H1 (cell line): Measurements from ENCODE around the gene PAQR5. TPM values are rescaled to one million over a fixed set of nuclear protein-coding genes. Genes with fewer than 3 reads are reported as not detected.

ENCODE experiments used
- CTCF ChIA-PET: fragments of 300-600 bp; sonication (Branson Sonifier 250); formaldehyde crosslinking; loops from one replicate; lab custom pipeline; 2021; ENCODE audit not compliant: partially characterized antibody; lab: Charles Lee
- POLR2A ChIA-PET: fragments of 300-600 bp; sonication (Branson Sonifier 250); formaldehyde crosslinking; loops from one replicate; lab custom pipeline; 2021; ENCODE audit warnings: inconsistent platforms; ENCODE audit not compliant: partially characterized antibody; lab: Charles Lee
- DNase-seq, 2 experiments: peaks; one replicate each; pipeline versions ENCODE4 v3.0.0 to v3.0.0-alpha.2; 2010 to 2022; ENCODE audit warnings: low spot score in 2 of 2, low read depth in 1 of 2, mixed read lengths in 1 of 2
- FAIRE-seq: peaks from 2 replicates; lab custom pipeline; 2011; peaks lifted over from hg19 to GRCh38; lab: Jason Lieb, UNC
- H2AFZ ChIP-seq: 2 replicates; pipeline ENCODE4 v1.8.1; 2012; ENCODE audit warnings: low read length, inconsistent platforms
- H2AK5ac ChIP-seq: 2 replicates; pipeline ENCODE4 v1.6.1; 2013; ENCODE audit warnings: low read depth, low read length
- H2BK120ac ChIP-seq: replicated peaks from 2 replicates; pipeline ENCODE3; 2013; ENCODE audit warnings: low read depth, low read length, inconsistent platforms
- H2BK12ac ChIP-seq: 2 replicates; pipeline ENCODE4 v1.6.1; 2013; ENCODE audit warnings: low read depth, low read length
- H2BK15ac ChIP-seq: 2 replicates; pipeline ENCODE4 v1.6.1; 2013; ENCODE audit warnings: low read length
- H2BK20ac ChIP-seq: 2 replicates; pipeline ENCODE4 v1.6.1; 2013; ENCODE audit warnings: low read length
- H2BK5ac ChIP-seq: 2 replicates; pipeline ENCODE4 v1.6.1; 2013; ENCODE audit warnings: low read depth, low read length
- H3K14ac ChIP-seq: 2 replicates; pipeline ENCODE4 v1.6.1; 2013; ENCODE audit warnings: inconsistent platforms; ENCODE audit not compliant: insufficient read length
- H3K18ac ChIP-seq: 2 replicates; pipeline ENCODE4 v1.6.1; 2013; ENCODE audit warnings: low read length; ENCODE audit errors: extremely low read depth
- H3K23ac ChIP-seq: 2 replicates; pipeline ENCODE4 v1.6.1; 2013; ENCODE audit warnings: inconsistent platforms; ENCODE audit not compliant: insufficient read length
- H3K23me2 ChIP-seq: 2 replicates; pipeline ENCODE4 v1.6.1; 2013; ENCODE audit warnings: low read depth, low read length
- H3K27ac ChIP-seq: 2 replicates; pipeline ENCODE4 v1.6.1; 2011; ENCODE audit warnings: low read depth, low read length, inconsistent platforms
- H3K27me3 ChIP-seq, 4 experiments: replicated peaks in 1 of 4; 1 replicate in 1 of 4; 2 replicates in 3 of 4; pipeline versions ENCODE4 v1.6.1 to v1.8.1; 2011 to 2013; ENCODE audit warnings: low read length in 3 of 4, mild to moderate bottlenecking in 3 of 4, inconsistent platforms in 2 of 4, mixed read lengths in 2 of 4, moderate library complexity in 1 of 4; ENCODE audit not compliant: control insufficient read depth in 3 of 4, insufficient read depth in 3 of 4; ENCODE audit errors: extremely low read depth in 1 of 4
- H3K36me3 ChIP-seq, 4 experiments: 2 replicates each; pipeline versions ENCODE4 v1.6.1 to v1.8.1; 2011 to 2013; ENCODE audit warnings: mild to moderate bottlenecking in 4 of 4, low read length in 3 of 4, moderate library complexity in 2 of 4, control low read depth in 1 of 4, inconsistent platforms in 1 of 4; ENCODE audit not compliant: insufficient read depth in 4 of 4, control insufficient read depth in 2 of 4
- H3K4ac ChIP-seq: replicated peaks from 2 replicates; pipeline ENCODE3; 2013; ENCODE audit warnings: low read length, low read depth, mixed read lengths, inconsistent platforms; ENCODE audit not compliant: insufficient read length
- H3K4me1 ChIP-seq, 4 experiments: replicated peaks in 1 of 4; 1 replicate in 1 of 4; 2 replicates in 3 of 4; pipeline versions ENCODE4 v1.6.1 to v1.8.1; 2011 to 2013; ENCODE audit warnings: low read length in 3 of 4, inconsistent platforms in 2 of 4, mixed read lengths in 1 of 4; ENCODE audit not compliant: insufficient read depth in 4 of 4, control insufficient read depth in 3 of 4
- H3K4me2 ChIP-seq, 2 experiments: 2 replicates each; pipeline versions ENCODE4 v1.6.1 to v1.8.1; 2011 to 2013; ENCODE audit warnings: low read depth in 2 of 2, low read length in 2 of 2, control low read depth in 1 of 2, inconsistent platforms in 1 of 2, mild to moderate bottlenecking in 1 of 2; ENCODE audit not compliant: insufficient read depth in 1 of 2
- H3K4me3 ChIP-seq, 4 experiments: fragments of 200-600, 300-600 bp in 1 of 4; sonication (generic), shearing (Covaris generic), sonication (Bioruptor Twin) in 1 of 4; 2 replicates each; pipeline versions ENCODE4 v1.5.1 to v1.8.1; 2011 to 2016; ENCODE audit warnings: low read length in 4 of 4, low read depth in 3 of 4, control low read depth in 2 of 4, inconsistent platforms in 2 of 4, mild to moderate bottlenecking in 2 of 4, mixed read lengths in 1 of 4, moderate library complexity in 1 of 4; ENCODE audit not compliant: insufficient read depth in 2 of 4; ENCODE audit errors: extremely low read depth in 1 of 4
- H3K56ac ChIP-seq: replicated peaks from 2 replicates; pipeline ENCODE3; 2013; ENCODE audit warnings: low read depth, mild to moderate bottlenecking, mixed read lengths, low read length, inconsistent platforms; ENCODE audit not compliant: insufficient read length
- H3K79me1 ChIP-seq: 2 replicates; pipeline ENCODE4 v1.6.1; 2013; ENCODE audit warnings: low read depth, low read length, control low read depth
- H3K79me2 ChIP-seq, 2 experiments: 2 replicates each; pipeline versions ENCODE4 v1.6.1 to v1.8.1; 2012 to 2013; ENCODE audit warnings: low read length in 2 of 2, mild to moderate bottlenecking in 2 of 2, inconsistent platforms in 1 of 2; ENCODE audit not compliant: insufficient read depth in 2 of 2, control insufficient read depth in 1 of 2
- H3K9ac ChIP-seq, 4 experiments: replicated peaks in 1 of 4; 1 replicate in 1 of 4; 2 replicates in 3 of 4; pipeline versions ENCODE4 v1.6.1 to v1.8.1; 2011 to 2013; ENCODE audit warnings: low read depth in 3 of 4, low read length in 3 of 4, control low read depth in 2 of 4, mild to moderate bottlenecking in 2 of 4, moderate library complexity in 2 of 4, inconsistent platforms in 1 of 4; ENCODE audit errors: extremely low read depth in 1 of 4
- H3K9me3 ChIP-seq, 2 experiments: 2 replicates each; pipeline versions ENCODE4 v1.6.1 to v1.8.1; 2012 to 2013; ENCODE audit warnings: mild to moderate bottlenecking in 2 of 2, moderate library complexity in 2 of 2, control low read depth in 1 of 2, inconsistent platforms in 1 of 2, low read depth in 1 of 2, low read length in 1 of 2, mixed read lengths in 1 of 2; ENCODE audit not compliant: insufficient read depth in 2 of 2
- H4K20me1 ChIP-seq, 2 experiments: replicated peaks in 1 of 2; 2 replicates each; pipeline versions ENCODE3 to v1.8.1; 2011 to 2013; ENCODE audit warnings: inconsistent platforms in 2 of 2, low read length in 2 of 2, mild to moderate bottlenecking in 1 of 2; ENCODE audit not compliant: insufficient read depth in 2 of 2, control insufficient read depth in 1 of 2
- H4K5ac ChIP-seq: 2 replicates; pipeline ENCODE4 v1.6.1; 2013; ENCODE audit warnings: low read length, low read depth, mixed read lengths, inconsistent platforms; ENCODE audit not compliant: insufficient read length
- H4K8ac ChIP-seq: 2 replicates; pipeline ENCODE4 v1.8.0; 2013; ENCODE audit warnings: mild to moderate bottlenecking, moderate library complexity, low read length, inconsistent platforms; ENCODE audit not compliant: insufficient read depth; ENCODE audit errors: extremely low read depth
- H4K91ac ChIP-seq: replicated peaks from 2 replicates; pipeline ENCODE3; 2013; ENCODE audit warnings: low read length, mixed read lengths, inconsistent platforms; ENCODE audit not compliant: insufficient read length
- ASH2L ChIP-seq: fragments of 200-600, 300-600 bp; sonication (generic); IDR thresholded peaks from one replicate; pipeline ENCODE4 v1.7.1; 2017; ENCODE audit warnings: low read length
- CREB1 ChIP-seq: IDR thresholded peaks from 2 replicates; pipeline ENCODE4 v1.6.1; 2012; ENCODE audit warnings: inconsistent platforms
- EGR1 ChIP-seq: IDR thresholded peaks from 2 replicates; pipeline ENCODE4 v1.6.1; 2011; ENCODE audit warnings: low read depth, low read length, borderline replicate concordance
- EZH2 ChIP-seq: fragments of 200-600 bp; sonication (generic); IDR thresholded peaks from 2 replicates; pipeline ENCODE4 v1.7.1; 2012; ENCODE audit warnings: low read depth, mild to moderate bottlenecking, moderate library complexity, low read length, inconsistent platforms; ENCODE audit not compliant: severe bottlenecking
- FOSL1 ChIP-seq: IDR thresholded peaks from 2 replicates; pipeline ENCODE4 v1.6.1; 2011; ENCODE audit warnings: mild to moderate bottlenecking, low read depth, low read length, moderate library complexity; ENCODE audit not compliant: insufficient read depth
- GTF2F1 ChIP-seq: IDR thresholded peaks from 2 replicates; pipeline ENCODE4 v1.6.1; 2012; ENCODE audit warnings: low read depth, low read length, improper control_type of control experiment, borderline replicate concordance
- KDM1A ChIP-seq: fragments of 200-600, 300-600 bp; sonication (generic); IDR thresholded peaks from 2 replicates; pipeline ENCODE4 v1.7.1; 2016; ENCODE audit warnings: mild to moderate bottlenecking, low read length, borderline replicate concordance
- KDM5A ChIP-seq: fragments of 200-600 bp; IDR thresholded peaks from 2 replicates; pipeline ENCODE4 v1.7.1; 2012; ENCODE audit warnings: mild to moderate bottlenecking, low read length, inconsistent platforms, mixed read lengths
- NANOG ChIP-seq: IDR thresholded peaks from 2 replicates; pipeline ENCODE4 v1.6.1; 2011; ENCODE audit warnings: low read length, low read depth, mild to moderate bottlenecking, inconsistent platforms; ENCODE audit not compliant: insufficient read depth, poor library complexity, severe bottlenecking
- SIX5 ChIP-seq: IDR thresholded peaks from 2 replicates; pipeline ENCODE4 v1.6.1; 2011; ENCODE audit warnings: mild to moderate bottlenecking, low read depth, low read length
- SP2 ChIP-seq: IDR thresholded peaks from 2 replicates; pipeline ENCODE4 v1.6.1; 2012; ENCODE audit warnings: mild to moderate bottlenecking, low read length, inconsistent platforms
- TAF7 ChIP-seq: optimal IDR thresholded peaks from 2 replicates; pipeline ENCODE3; 2011; ENCODE audit warnings: low read depth, mild to moderate bottlenecking, inconsistent platforms, low read length, moderate library complexity, borderline replicate concordance
- ZNF274 ChIP-seq: IDR thresholded peaks from 2 replicates; pipeline ENCODE4 v1.7.0; 2012; ENCODE audit warnings: low read length, borderline replicate concordance; ENCODE audit errors: extremely low read depth
- WGBS, 2 experiments: shearing (Covaris generic) in 1 of 2; methylation state at CpG; one replicate each; pipeline versions ENCODE4 v1.1.6 to v1.1.7; 2013 to 2015; ENCODE audit warnings: low lambda C conversion rate in 2 of 2, mixed read lengths in 2 of 2, inconsistent platforms in 1 of 2, low coverage in 1 of 2, missing lambda C conversion rate in 1 of 2; ENCODE audit not compliant: insufficient replicate concordance in 2 of 2, insufficient coverage in 1 of 2, insufficient read length in 1 of 2; ENCODE audit errors: extremely low coverage in 1 of 2, missing lambda C conversion rate in 1 of 2; 5-methylcytosine and 5-hydroxymethylcytosine counted together
- polyA plus RNA-seq, 7 experiments: library from polyadenylated mRNA; depleted of rRNA in 3 of 7; stranded (reverse) in 5 of 7; unstranded in 2 of 7; fragments of >200 nt in 5 of 7; fragments of 200-250 nt in 2 of 7; gene quantifications; 1 replicate in 5 of 7; 2 replicates in 1 of 7; 4 replicates in 1 of 7; pipeline versions ENCODE4 v1.2.1 to v1.2.3, GENCODE V29; 2011 to 2013; ENCODE audit warnings: missing spikeins in 2 of 7, mixed read lengths in 2 of 7
- total RNA-seq: library from RNA; stranded (reverse); fragmentation: NEBNext Ultra II Directional; extraction: Animal tissue kit (Norgen Biotek cat#: 25700); gene quantifications from 2 replicates; pipeline ENCODE4 v1.2.1, GENCODE V29; 2021

The PAQR5 gene
- total and polyA plus RNA-seq, 2 of the 8 experiments (the other 6 are each of a cell fraction or from before 2014, with no cell fraction given): 8.7 to 18.1 TPM

GRCh38 chr15:69325456-69325971 is 26.8 kb downstream of the PAQR5 start:
- Histone ChIP-seq H3K4me2 (no peak overlapping the region), H3K56ac (no peak overlapping the region), H4K8ac (no peak overlapping the region), H3K79me1 (no peaks in the 10 kb centered on the region), H2BK5ac (no peak overlapping the region), H2BK15ac (no peak overlapping the region), H4K91ac (no peak overlapping the region), H2BK20ac (no peak overlapping the region), H4K5ac (no peak overlapping the region), H3K36me3 (no peaks in the 10 kb centered on the region), H2BK120ac (no peak overlapping the region), H3K9me3 (no peaks in the 10 kb centered on the region), H3K4me3 (no peak overlapping the region), H2BK12ac (no peak overlapping the region), H3K23me2 (no peaks in the 10 kb centered on the region), H3K23ac (no peak overlapping the region), H3K4me1 (no peaks in the 10 kb centered on the region; a peak in 3 of 7 replicates), H3K27me3 (no peaks in the 10 kb centered on the region), H2AK5ac (no peak overlapping the region), H3K27ac (no peak overlapping the region), H3K14ac (no peak overlapping the region), H3K4ac (no peak overlapping the region), H3K9ac (no peak overlapping the region), H3K18ac (no peak overlapping the region; the same call in 1 of the 2 replicates), H3K79me2 (no peaks in the 10 kb centered on the region), H2AFZ (no peak overlapping the region), H4K20me1 (peaks cover 0 to 2% of the 10 kb centered on the region in 2 experiments)
- WGBS, 2 experiments: 78% methylated on average over 7 of the region's 7 CpGs; no CpG with 5 or more reads in 1 of the 2 experiments
- CTCF ChIA-PET: interaction anchor here (1.0 to 1.3 kb wide), 2 partner anchors 9 to 30 kb away, joined by 3 read pairs; no protein-coding TSS in a partner anchor
- DNase-seq (no peak), FAIRE-seq (no peak)
- POLR2A ChIA-PET: interaction anchor here (2.4 kb wide), 1 partner anchor 127 kb away, joined by 8 read pairs; the partner anchor contains the start of gene RPLP1
- TF ChIP-seq KDM5A (no peak), SP2 (no peak), SIX5 (no peak), ASH2L (no peak), KDM1A (no peak), CREB1 (no peak), EZH2 (no peak), ZNF274 (no peak), FOSL1 (no peak), GTF2F1 (no peak), TAF7 (no peak), EGR1 (no peak), NANOG (no peak)
